SK-N-SH treated with all-trans-retinoic acid at 6 μM for 48 hours (cell line): ENCODE results near the gene MTF1.

Experiments
- ATAC-seq: fragments of 200-7000 bp; cut with Tn5 transposase; 3 replicates; pipeline ENCODE4 v1.9.1; 2020; ENCODE audit warnings: mild to moderate bottlenecking, moderate library complexity
- ARNTL ChIP-seq: fragments of 450-650 bp; formaldehyde crosslinking; IDR thresholded peaks from 2 replicates; pipeline ENCODE4 v1.5.0; 2020; ENCODE audit warnings: low read depth, mild to moderate bottlenecking, moderate library complexity, borderline replicate concordance
- BACH2 ChIP-seq: fragments of 250-450 bp; sonication (Bioruptor Pico); IDR thresholded peaks from 2 replicates; pipeline ENCODE4 v1.9.0; 2021; ENCODE audit warnings: mild to moderate bottlenecking, borderline replicate concordance
- CREB5 ChIP-seq: fragments of 250-450 bp; sonication (Bioruptor Pico); IDR thresholded peaks from 2 replicates; pipeline ENCODE4 v1.5.1; 2020; ENCODE audit warnings: low read depth, mild to moderate bottlenecking, moderate library complexity
- CSDC2 ChIP-seq: fragments of 250-450 bp; sonication (Bioruptor Pico); IDR thresholded peaks from 2 replicates; pipeline ENCODE4 v1.5.0; 2020; ENCODE audit warnings: mild to moderate bottlenecking, moderate library complexity
- CSRNP3 ChIP-seq: fragments of 250-450 bp; sonication (Bioruptor Pico); IDR thresholded peaks from 2 replicates; pipeline ENCODE4 v1.5.1; 2021; ENCODE audit warnings: mild to moderate bottlenecking, moderate library complexity
- ESRRG ChIP-seq: fragments of 250-450 bp; sonication (Bioruptor Pico); IDR thresholded peaks from 2 replicates; pipeline ENCODE4 v1.6.1; 2021; ENCODE audit warnings: mild to moderate bottlenecking
- GLIS3 ChIP-seq: fragments of 250-450 bp; sonication (Bioruptor Pico); IDR thresholded peaks from 2 replicates; pipeline ENCODE4 v1.5.0; 2020; ENCODE audit warnings: mild to moderate bottlenecking, moderate library complexity
- ISL1 ChIP-seq: fragments of 250-450 bp; sonication (Bioruptor Pico); IDR thresholded peaks from 2 replicates; pipeline ENCODE4 v2.1.2; 2022; ENCODE audit warnings: mild to moderate bottlenecking, moderate library complexity
- OSR1 ChIP-seq: fragments of 250-450 bp; sonication (Bioruptor Pico); IDR thresholded peaks from 2 replicates; pipeline ENCODE4 v1.8.0; 2022; ENCODE audit warnings: moderate library complexity, mild to moderate bottlenecking, inconsistent platforms
- PATZ1 ChIP-seq: fragments of 250-450 bp; sonication (Bioruptor Pico); IDR thresholded peaks from 2 replicates; pipeline ENCODE4 v1.8.0; 2020; ENCODE audit warnings: mild to moderate bottlenecking, moderate library complexity, borderline replicate concordance
- POU6F1 ChIP-seq: fragments of 250-450 bp; sonication (Bioruptor Pico); IDR thresholded peaks from 2 replicates; pipeline ENCODE4 v1.8.0; 2021; ENCODE audit warnings: low read depth, mild to moderate bottlenecking, moderate library complexity, borderline replicate concordance
- PPARA ChIP-seq: fragments of 250-450 bp; sonication (Bioruptor Pico); IDR thresholded peaks from 2 replicates; pipeline ENCODE4 v1.5.0; 2020; ENCODE audit warnings: mild to moderate bottlenecking, borderline replicate concordance
- RARB ChIP-seq: fragments of 250-450 bp; sonication (Bioruptor Pico); IDR thresholded peaks from 2 replicates; pipeline ENCODE4 v1.8.0; 2021; ENCODE audit warnings: mild to moderate bottlenecking, moderate library complexity
- SNAI2 ChIP-seq: fragments of 250-450 bp; sonication (Bioruptor Pico); IDR thresholded peaks from 2 replicates; pipeline ENCODE4 v1.5.0; 2020; ENCODE audit warnings: mild to moderate bottlenecking, moderate library complexity
- TCF4 ChIP-seq: fragments of 250-450 bp; sonication (Bioruptor Pico); IDR thresholded peaks from 2 replicates; pipeline ENCODE4 v1.8.0; 2021; ENCODE audit warnings: mild to moderate bottlenecking, moderate library complexity, borderline replicate concordance
- TSHZ2 ChIP-seq: fragments of 250-450 bp; sonication (Bioruptor Pico); IDR thresholded peaks from 2 replicates; pipeline ENCODE4 v1.5.0; 2020; ENCODE audit warnings: mild to moderate bottlenecking, moderate library complexity
- ZC3H10 ChIP-seq: fragments of 250-450 bp; sonication (Bioruptor Pico); IDR thresholded peaks from 2 replicates; pipeline ENCODE4 v1.5.1; 2021; ENCODE audit warnings: mild to moderate bottlenecking, moderate library complexity
- ZNF565 ChIP-seq: fragments of 450-650 bp; formaldehyde crosslinking; conservative IDR thresholded peaks from 2 replicates; pipeline ENCODE4 v1.5.0; 2020; ENCODE audit warnings: low read depth, mild to moderate bottlenecking, moderate library complexity
- ZNF70 ChIP-seq: fragments of 450-650 bp; formaldehyde crosslinking; IDR thresholded peaks from 2 replicates; pipeline ENCODE4 v1.5.0; 2020; ENCODE audit warnings: mild to moderate bottlenecking, moderate library complexity

MTF1 gene

GRCh38 chr1:37890378-37891014 is 31.1 kb upstream of the MTF1 start:
- peak; percentile 84 for ATAC-seq
- TF ChIP-seq ISL1 (no peak), GLIS3 (no peak), CREB5 (no peak), TCF4 (CRISPR knock-in tag) (no peak), PATZ1 (CRISPR knock-in tag) (no peak), ZNF70 (CRISPR knock-in tag) (no peak), CSDC2 (CRISPR knock-in tag) (no peak), ESRRG (CRISPR knock-in tag) (no peak), ARNTL (CRISPR knock-in tag) (no peak), ZC3H10 (no peak)

GRCh38 chr1:37888022-37888700 is 28.8 kb upstream of the MTF1 start:
- TF ChIP-seq TSHZ2 (CRISPR knock-in tag) (no peak), PPARA (CRISPR knock-in tag) (no peak), ISL1 (no peak), CSRNP3 (CRISPR knock-in tag) (no peak), CSDC2 (CRISPR knock-in tag) (no peak), PATZ1 (CRISPR knock-in tag) (no peak), ZNF70 (CRISPR knock-in tag) (no peak), ZC3H10 (no peak), BACH2 (CRISPR knock-in tag) (no peak), SNAI2 (CRISPR knock-in tag) (no peak), RARB (CRISPR knock-in tag) (no peak), ARNTL (CRISPR knock-in tag) (no peak), POU6F1 (CRISPR knock-in tag) (no peak), ZNF565 (CRISPR knock-in tag) (no peak), GLIS3 (no peak), OSR1 (no peak)
- ATAC-seq: no peak
